C1 segment of cervical spinal cord (tissue), 14 donors: ENCODE measurements around the gene BCOR.

Experiments used
- DNase-seq, 14 donors: peaks; one replicate each; lab custom pipeline; 2025; lab: John Stamatoyannopoulos, UW

Gene BCOR

DNA sequence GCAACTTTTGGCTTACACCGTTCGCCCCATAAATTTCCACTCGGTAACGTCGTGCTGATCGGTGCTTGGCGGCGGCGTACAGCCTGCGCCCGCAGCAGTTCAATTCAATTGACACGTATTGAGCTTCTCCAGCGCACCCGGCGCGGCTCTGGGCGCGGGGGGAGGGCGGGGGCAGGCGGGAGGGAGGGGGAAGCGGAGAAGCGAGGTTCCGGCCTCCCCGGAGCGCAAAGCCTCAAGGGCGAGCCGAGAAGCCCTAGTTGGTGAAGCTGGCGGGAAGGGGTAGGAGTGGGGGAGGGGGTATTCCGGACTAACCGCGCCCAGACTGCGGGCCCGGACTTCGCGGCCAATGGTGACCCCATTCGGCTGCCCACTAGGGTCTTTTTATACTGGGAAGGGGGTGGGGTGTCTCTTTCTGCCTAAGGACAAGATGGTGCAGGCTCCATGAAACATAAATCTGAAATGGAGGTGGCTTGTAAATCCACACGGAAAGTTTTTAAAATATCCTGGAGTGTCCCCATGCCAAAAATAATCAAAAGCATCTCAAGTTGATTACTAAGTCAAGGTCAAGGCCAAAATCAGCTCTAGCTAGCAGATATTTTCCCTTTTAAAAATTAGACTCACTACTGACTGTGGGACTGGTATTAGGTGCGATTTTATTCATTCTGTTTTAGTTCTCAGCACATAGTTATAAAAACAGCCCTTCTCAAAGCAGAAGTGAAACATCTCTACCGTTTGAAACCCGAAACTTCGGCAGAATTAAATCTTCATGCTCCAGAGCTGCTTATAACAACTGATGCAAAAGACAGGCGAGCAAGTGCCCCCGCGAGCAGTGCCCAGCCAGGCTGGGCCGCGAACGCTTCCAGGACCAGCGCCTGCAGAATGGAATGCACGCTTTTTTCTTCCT, 1.5 kb upstream of the BCOR start:
- DNase-seq: peak in 3 of 14 donors; percentile 27 to 36 (median 35)

DNA sequence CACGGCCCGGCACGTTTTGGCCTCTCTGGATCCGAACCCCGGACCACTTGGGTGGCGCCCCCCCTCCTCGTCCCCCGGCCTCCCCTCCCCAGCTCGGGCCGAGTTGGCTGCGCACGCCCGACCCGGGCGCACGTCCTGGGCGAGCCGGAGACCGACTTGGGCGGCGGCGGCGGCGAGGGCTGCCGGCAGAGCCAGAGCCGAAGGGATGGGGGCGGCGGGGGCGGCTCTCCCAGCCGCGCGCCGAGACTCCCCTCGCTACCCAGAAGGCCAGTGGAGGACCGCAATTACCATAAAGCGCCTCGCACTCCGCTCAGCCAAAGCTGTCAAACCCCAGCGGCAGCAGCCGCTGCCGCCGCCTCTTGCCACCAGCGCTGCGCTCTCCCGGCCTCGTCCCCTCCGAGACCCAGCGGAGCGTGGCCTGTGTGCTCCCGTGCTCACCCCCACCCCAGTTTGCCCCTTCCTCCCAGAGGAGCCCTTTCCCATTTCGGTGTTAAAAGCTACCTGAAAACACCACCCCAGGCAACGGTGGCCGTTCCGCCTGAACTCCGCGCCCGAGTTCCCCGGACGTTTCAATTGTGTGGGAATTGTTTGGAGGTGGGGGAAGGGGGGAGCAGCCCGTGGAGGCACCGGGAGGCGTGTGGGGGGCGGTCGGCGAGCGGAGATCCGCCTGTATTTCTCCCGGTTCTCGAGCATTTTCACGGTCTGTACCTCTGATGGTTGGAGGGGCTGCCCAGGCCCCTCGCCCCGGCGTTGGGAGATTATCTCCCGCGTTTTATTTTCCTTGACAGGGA, 701 bp upstream of the BCOR start:
- DNase-seq: peak in 8 of 14 donors; percentile 31 to 68 (median 53)

- peak in 2 of 14 donors; percentile 36 to 66 for DNase-seq
Measured at GRCh38 chrX:40097141-40097503, 636 bp downstream of the BCOR start.

DNA sequence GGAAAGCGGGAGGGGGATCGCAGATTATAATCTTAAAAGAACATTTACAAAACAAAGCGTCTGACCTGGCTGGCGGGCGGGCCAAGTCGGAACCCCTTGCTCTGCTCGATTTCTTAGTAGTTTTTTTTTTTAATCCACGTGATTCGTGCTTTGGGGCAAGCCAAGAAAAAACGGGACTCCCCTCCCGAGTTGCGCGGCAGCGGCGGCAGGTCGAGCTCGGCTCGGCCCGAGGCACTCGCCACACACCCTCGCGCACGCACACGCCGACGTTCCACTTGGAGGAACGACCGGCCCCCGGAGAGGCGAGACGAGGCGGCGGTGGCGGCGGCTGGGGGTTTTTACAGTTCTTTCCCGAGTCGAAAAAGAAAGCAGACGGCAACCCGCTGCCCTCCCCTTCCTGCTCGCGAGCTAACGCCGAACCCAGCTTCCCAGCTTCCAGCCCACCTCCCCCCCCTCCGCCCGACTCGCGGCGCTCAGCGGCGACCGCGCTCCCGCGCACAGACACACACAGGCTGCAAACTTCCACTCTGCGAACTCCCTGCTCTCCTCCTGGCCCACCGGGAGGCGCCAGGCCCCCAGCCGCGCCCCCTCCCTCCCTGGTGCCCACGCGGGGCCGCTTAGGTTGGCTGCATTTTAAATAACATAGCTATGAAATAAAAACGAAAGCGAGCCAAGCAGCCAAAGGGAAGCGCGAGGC, 1.2 kb downstream of the BCOR start:
- peak in 11 of 14 donors; percentile 9 to 61 (median 35) for DNase-seq

DNA sequence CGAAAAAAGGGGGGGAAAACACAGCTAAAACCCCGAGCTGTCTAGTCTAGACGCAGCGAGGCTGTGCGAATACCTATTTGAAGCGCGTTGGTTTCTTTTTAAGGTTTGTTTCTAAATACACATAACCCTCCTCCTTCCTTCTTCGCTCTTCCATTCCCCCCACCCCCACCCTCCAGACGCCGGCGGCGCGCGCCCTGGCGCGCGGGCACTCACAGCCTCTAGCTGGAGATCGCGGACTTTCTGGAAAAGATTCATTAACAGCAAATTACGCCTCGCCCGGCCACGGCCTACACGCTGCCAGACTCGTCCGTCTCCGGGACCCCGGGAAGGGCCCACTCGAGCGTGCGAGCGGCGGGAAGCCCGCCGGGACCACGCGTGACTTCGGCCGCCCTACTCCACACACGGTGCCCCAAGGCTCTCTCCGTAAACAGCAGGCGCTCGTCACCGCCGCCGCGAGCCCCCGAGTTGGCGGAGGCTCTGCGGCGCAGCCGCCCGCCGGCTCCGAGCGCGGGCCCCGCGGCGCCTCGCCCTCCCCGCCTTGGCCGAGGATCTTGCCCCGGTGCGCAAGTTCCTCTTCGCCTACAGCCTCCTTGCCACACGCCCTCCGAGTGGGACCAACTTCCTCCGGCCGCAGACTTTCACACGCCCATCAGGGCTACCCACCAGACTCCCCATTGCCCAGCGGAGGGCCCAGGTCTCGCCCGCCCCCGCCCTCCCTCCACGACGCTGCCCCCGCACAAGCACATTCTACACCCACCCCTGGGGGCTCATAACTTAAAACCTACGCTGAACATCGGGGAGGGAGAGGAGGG, 2.0 kb downstream of the BCOR start:
- peak in 9 of 14 donors; percentile 23 to 66 (median 44) for DNase-seq

- DNase-seq: peak in 1 of 14 donors; percentile 10
Measured at GRCh38 chrX:40094900-40095582, 2.7 kb downstream of the BCOR start.

- peak in 9 of 14 donors; percentile 9 to 46 (median 16) for DNase-seq
Measured at GRCh38 chrX:40094041-40094899, 3.5 kb downstream of the BCOR start.

DNA sequence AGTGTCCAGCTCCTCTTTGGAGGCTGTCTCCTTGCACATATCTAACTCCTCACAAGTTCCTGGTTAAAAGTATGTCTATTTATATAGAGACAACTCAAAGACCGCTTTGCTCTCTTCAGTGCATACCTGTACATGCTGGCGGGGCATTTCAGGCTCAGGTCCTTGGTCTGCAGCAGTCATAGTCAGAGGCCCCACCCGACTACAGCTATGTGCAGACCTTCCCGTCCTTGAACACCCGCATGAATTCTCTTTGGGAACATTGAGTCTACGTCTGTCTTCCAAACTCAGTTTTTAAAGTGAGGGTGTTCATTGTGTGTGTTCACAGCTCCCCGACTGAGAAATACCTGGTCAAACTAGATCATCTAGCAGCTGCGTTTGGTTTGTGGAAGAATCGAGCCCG, 4.2 kb downstream of the BCOR start:
- DNase-seq: no peak

GRCh38 chrX:40092808-40093435, 4.8 kb downstream of the BCOR start:
- DNase-seq: no peak

GRCh38 chrX:40091691-40092421, 5.9 kb downstream of the BCOR start:
- no peak for DNase-seq

DNA sequence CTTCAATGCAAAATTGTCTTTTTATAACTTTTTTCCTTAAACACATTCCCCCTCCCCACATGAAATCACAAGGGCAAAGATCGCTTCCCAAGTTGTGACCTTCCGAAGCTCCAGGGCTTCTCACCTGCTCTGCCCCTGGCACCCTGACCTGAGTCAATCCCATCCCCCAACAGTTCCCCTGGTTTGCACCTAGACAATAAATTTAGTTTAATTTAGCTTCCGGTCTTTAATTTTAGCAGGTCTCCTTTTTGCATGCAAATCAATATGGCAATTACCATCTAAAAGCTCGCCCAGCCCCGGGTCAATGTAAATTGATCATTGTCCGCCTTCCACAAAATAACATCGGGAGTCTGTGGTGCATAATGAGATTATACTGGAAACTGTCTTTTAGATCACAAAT, 6.8 kb downstream of the BCOR start:
- no peak for DNase-seq

- DNase-seq: peak in 1 of 14 donors; percentile 21
Measured at GRCh38 chrX:40090050-40090804, 7.5 kb downstream of the BCOR start.

GRCh38 chrX:40088803-40089540, 8.8 kb downstream of the BCOR start:
- no peak for DNase-seq

GRCh38 chrX:40088299-40088625, 9.5 kb downstream of the BCOR start:
- DNase-seq: no peak

GRCh38 chrX:40087425-40088298, 10.1 kb downstream of the BCOR start:
- DNase-seq: peak in 1 of 14 donors; percentile 8
